BE2C (cell line): ENCODE measurements around the gene SIPA1L3.

Experiments
- DNase-seq: peaks from one replicate; pipeline ENCODE4 v3.0.0-alpha.2; 2020
- H3K27me3 ChIP-seq: fragments of 250-450 bp; sonication (Bioruptor Pico); 2 replicates; pipeline ENCODE4 v1.5.1; 2020; ENCODE audit warnings: mild to moderate bottlenecking
- H3K36me3 ChIP-seq: fragments of 250-450 bp; sonication (Bioruptor Pico); 2 replicates; pipeline ENCODE4 v1.5.1; 2020; ENCODE audit warnings: mild to moderate bottlenecking
- H3K4me1 ChIP-seq: fragments of 250-450 bp; sonication (Bioruptor Pico); 2 replicates; pipeline ENCODE4 v1.5.1; 2020
- H3K4me3 ChIP-seq: 2 replicates; pipeline ENCODE4 v1.5.1; 2011; ENCODE audit warnings: low read depth, low read length
- H3K9me3 ChIP-seq: fragments of 250-450 bp; sonication (Bioruptor Pico); 2 replicates; pipeline ENCODE4 v1.5.1; 2020
- CTCF ChIP-seq: IDR thresholded peaks from 2 replicates; pipeline ENCODE4 v1.5.1; 2012; ENCODE audit warnings: mild to moderate bottlenecking, low read depth, low read length

SIPA1L3 gene

GRCh38 chr19:37954421-37954874 is 47.4 kb downstream of the SIPA1L3 start:
- Histone ChIP-seq H3K4me1 (peaks cover 3% of the 10 kb centered on the region; the same call in 1 of the 2 replicates), H3K4me3 (no peak overlapping the region), H3K9me3 (no peaks in the 10 kb centered on the region), H3K36me3 (no peaks in the 10 kb centered on the region), H3K27me3 (no peaks in the 10 kb centered on the region)
- no peak for DNase-seq
- no peak for TF ChIP-seq CTCF

- Histone ChIP-seq H3K4me3 (peak overlapping the region; percentile 11; the same call in 1 of the 2 replicates), H3K4me1 (peaks cover 3% of the 10 kb centered on the region; the same call in 1 of the 2 replicates), H3K9me3 (no peaks in the 10 kb centered on the region), H3K36me3 (no peaks in the 10 kb centered on the region), H3K27me3 (no peaks in the 10 kb centered on the region)
- DNase-seq = no peak
- no peak for TF ChIP-seq CTCF
Measured at GRCh38 chr19:37955986-37956385, 49.0 kb downstream of the SIPA1L3 start.

DNA sequence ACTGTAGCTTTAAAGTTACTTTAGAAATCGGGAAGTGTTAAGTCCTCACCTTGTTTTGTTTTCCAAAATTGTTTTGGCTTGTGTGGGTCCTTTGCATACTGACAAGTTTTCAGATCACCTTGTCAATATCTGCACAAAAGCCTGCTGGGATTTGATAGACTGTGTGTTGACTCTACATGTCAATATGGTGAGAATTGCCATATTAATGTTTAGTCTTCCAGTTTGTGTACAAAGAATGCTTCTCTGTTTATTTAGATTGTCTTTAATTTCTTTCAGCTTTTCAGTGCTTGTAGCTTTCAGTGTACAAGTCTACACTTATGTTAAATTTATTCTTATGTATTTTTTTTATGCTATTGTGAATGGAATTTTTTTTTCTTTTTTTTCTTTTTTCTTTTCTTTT is 50.2 kb downstream of the SIPA1L3 start:
- H3K4me1 ChIP-seq = peaks cover 3% of the 10 kb centered on the region; the same call in 1 of the 2 replicates
- TF ChIP-seq CTCF = no peak
- H3K27me3 ChIP-seq = no peaks in the 10 kb centered on the region
- no peak overlapping the region for H3K4me3 ChIP-seq
- no peak for DNase-seq
- no peaks in the 10 kb centered on the region for H3K36me3 ChIP-seq
- no peaks in the 10 kb centered on the region; the same call in 1 of the 2 replicates for H3K9me3 ChIP-seq

DNA sequence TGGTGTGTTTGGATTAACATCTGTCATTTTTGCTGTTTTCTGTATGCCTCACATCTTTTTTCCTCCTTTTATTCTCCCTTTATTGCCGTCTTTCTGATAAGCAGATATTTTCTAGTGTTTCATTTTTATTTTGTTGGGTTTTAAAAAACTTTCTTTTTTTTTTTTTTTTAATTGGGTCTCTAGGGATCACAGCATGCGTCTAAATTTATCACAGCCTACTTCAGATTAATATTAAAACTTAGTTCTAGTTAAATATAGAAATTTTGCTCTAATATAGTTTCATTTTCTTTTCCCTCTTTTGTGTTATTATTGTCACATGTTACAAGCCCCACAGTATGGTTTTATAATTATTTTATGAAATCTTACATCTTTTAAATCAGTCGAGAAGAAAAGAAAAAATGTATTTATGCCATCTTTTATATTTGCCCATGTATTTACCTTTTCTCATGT is 52.7 kb downstream of the SIPA1L3 start:
- Histone ChIP-seq H3K9me3 (peaks cover 2% of the 10 kb centered on the region; the same call in 1 of the 2 replicates), H3K4me1 (0 out of 2 replicates have a peak, but pooled peaks cover 3% of the 10 kb centered on the region), H3K36me3 (no peaks in the 10 kb centered on the region), H3K4me3 (no peak overlapping the region), H3K27me3 (no peaks in the 10 kb centered on the region)
- no peak for TF ChIP-seq CTCF
- no peak for DNase-seq

- Histone ChIP-seq H3K4me3 (no peak overlapping the region), H3K9me3 (peaks cover 2% of the 10 kb centered on the region; the same call in 1 of the 2 replicates), H3K27me3 (no peaks in the 10 kb centered on the region), H3K36me3 (no peaks in the 10 kb centered on the region), H3K4me1 (peaks cover 3% of the 10 kb centered on the region)
- TF ChIP-seq CTCF = no peak
- no peak for DNase-seq
Measured at GRCh38 chr19:37961198-37961597, 54.2 kb downstream of the SIPA1L3 start.

DNA sequence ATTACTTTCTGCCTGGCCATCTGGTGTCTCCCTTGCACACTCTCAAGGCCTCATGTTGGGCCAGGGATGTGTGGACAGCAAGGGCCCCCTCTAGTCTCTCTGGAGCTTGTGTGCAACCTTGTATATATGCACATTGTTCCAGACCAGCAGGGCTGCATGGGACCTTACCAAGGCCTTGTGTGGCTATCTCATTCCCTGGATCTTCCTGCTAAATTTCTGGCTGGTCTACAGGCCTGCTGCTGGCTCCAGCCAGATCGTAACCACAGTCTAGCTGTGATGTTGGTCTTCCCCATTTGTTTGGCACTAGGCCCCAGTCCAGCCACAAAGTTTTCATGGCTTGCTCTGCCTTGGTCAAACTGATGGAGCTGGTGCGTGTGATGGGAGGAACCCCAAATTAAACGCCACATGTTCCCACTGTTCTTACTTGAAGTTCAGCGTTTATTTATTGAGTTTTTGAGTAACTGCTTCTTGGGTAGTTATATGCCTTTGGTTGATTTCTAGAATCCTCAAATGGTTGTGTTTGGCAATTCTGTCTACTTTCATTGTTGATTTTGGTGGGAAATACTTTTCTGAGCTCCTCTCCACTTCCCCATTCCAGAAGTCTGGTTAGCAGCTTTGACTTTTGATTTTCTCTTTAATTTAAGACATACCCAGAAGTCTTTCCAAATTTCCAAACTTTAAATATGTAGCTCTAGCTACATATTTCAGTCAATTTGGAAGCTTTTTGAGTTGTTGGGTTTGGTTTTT is 56.4 kb downstream of the SIPA1L3 start:
- no peak for TF ChIP-seq CTCF
- peaks cover 6% of the 10 kb centered on the region for H3K4me1 ChIP-seq
- H3K27me3 ChIP-seq = no peaks in the 10 kb centered on the region
- H3K36me3 ChIP-seq = no peaks in the 10 kb centered on the region
- no peak overlapping the region for H3K4me3 ChIP-seq
- H3K9me3 ChIP-seq = peaks cover 2% of the 10 kb centered on the region; the same call in 1 of the 2 replicates
- peak; percentile 22 for DNase-seq
